Measurements from ENCODE around the gene MYH6. TPM values are rescaled to one million over a fixed set of nuclear protein-coding genes. Genes with fewer than 3 reads are reported as not detected.
"Not testable (repeated sequence)": the region's sequence is repeated elsewhere in the genome, so short reads cannot be mapped to it uniquely, and the experiment has no call there.

The MYH6 gene
- total RNA-seq, 1 donor, result not detected

- no peak for DNase-seq (ENCODE audit: low read depth)
- TF ChIP-seq CTCF (IDR thresholded peaks at IDR 0.05; ENCODE audit: insufficient read depth, low read depth, low read length), result no peak
- no peak overlapping the region for H3K4me3 ChIP-seq (ENCODE audit: low read depth, low read length)
These were observed 5.6 kb downstream of the MYH6 start for GRCh38 chr14:23402296-23403138.

GRCh38 chr14:23401291-23401690 is 6.8 kb downstream of the MYH6 start:
- no peak for DNase-seq (ENCODE audit: low read depth)
- TF ChIP-seq CTCF (IDR thresholded peaks at IDR 0.05; ENCODE audit: insufficient read depth, low read depth, low read length), result no peak

GRCh38 chr14:23400496-23401149 is 7.5 kb downstream of the MYH6 start:
- DNase-seq (ENCODE audit: low read depth); H3K4me3 ChIP-seq (ENCODE audit: low read depth, low read length): not testable (repeated sequence)

More at GRCh38 chr14:23401291-23401690, 6.8 kb downstream of the MYH6 start:
- H3K4me3 ChIP-seq (ENCODE audit: low read depth, low read length), result no peak overlapping the region

GRCh38 chr14:23399591-23399990 is 8.5 kb downstream of the MYH6 start:
- DNase-seq (ENCODE audit: low read depth), result peak; percentile 10
- no peak overlapping the region for H3K4me3 ChIP-seq (ENCODE audit: low read depth, low read length)
- TF ChIP-seq CTCF (IDR thresholded peaks at IDR 0.05; ENCODE audit: insufficient read depth, low read depth, low read length), result no peak

GRCh38 chr14:23399136-23399535 is 8.9 kb downstream of the MYH6 start:
- no peak for DNase-seq (ENCODE audit: low read depth)
- H3K4me3 ChIP-seq (ENCODE audit: low read depth, low read length), result no peak overlapping the region
- no peak for TF ChIP-seq CTCF (IDR thresholded peaks at IDR 0.05; ENCODE audit: insufficient read depth, low read depth, low read length)

- DNase-seq (ENCODE audit: low read depth), result no peak
- TF ChIP-seq CTCF (IDR thresholded peaks at IDR 0.05; ENCODE audit: insufficient read depth, low read depth, low read length), result no peak
- H3K4me3 ChIP-seq (ENCODE audit: low read depth, low read length), result no peak overlapping the region
These were observed 9.7 kb downstream of the MYH6 start for GRCh38 chr14:23398348-23398747.

- TF ChIP-seq CTCF (IDR thresholded peaks at IDR 0.05; ENCODE audit: insufficient read depth, low read depth, low read length), result no peak
- DNase-seq (ENCODE audit: low read depth), result no peak
- H3K4me3 ChIP-seq (ENCODE audit: low read depth, low read length), result no peak overlapping the region
These were observed 11.2 kb downstream of the MYH6 start for GRCh38 chr14:23396781-23397407.

Measured in fibroblast of villous mesenchyme (primary cell).